ENCODE measurements around the gene GFY. TPM values are rescaled to one million over a fixed set of nuclear protein-coding genes. Genes with fewer than 3 reads are reported as not detected.

The GFY gene
- total and polyA plus RNA-seq, 4 donors: not detected

DNA sequence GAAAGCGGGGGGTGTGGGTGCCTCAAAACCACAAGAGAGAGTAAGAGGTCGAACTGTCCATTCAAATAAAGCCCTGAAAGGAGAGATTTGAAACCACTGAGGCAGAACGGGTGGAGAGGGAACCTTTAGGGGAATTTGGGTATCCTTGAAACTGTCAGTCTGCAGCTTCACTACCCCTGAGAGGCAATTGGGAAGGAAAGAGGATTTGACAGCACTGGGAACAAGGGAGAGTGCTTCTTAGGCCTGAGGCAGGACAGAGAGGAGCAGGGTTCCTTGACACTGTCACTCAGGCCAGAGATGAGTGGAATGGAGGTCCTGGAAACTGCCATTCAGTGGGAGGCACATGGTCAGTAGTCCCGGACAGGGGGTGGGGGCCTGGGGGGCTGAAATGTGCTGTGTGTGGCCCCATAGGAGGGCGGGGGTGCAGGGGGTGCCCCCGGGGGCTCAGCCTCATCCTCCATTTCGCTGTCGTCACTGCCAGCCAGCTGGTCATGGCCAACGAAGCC is 5.0 kb downstream of the GFY start:
- Histone ChIP-seq H3K9me3 (ENCODE audit: control insufficient read depth, low read length) (no peaks in the 10 kb centered on the region), H3K27ac (ENCODE audit: low read depth in 1 of 2, low read length in 2 of 2) (no peak overlapping the region), H3K27me3 (ENCODE audit: control insufficient read depth in 1 of 2, insufficient read depth in 2 of 2, low read length in 1 of 2) (peaks cover 0 to 3% of the 10 kb centered on the region in 2 donors), H3K4me3 (ENCODE audit: low read length in 2 of 2) (no peak overlapping the region), H3K36me3 (ENCODE audit: control insufficient read depth in 1 of 2, insufficient read depth in 2 of 2, low read length in 1 of 2) (no peaks in the 10 kb centered on the region), H3K4me1 (ENCODE audit: control insufficient read depth in 1 of 2, insufficient read depth in 2 of 2, low read length in 2 of 2) (no peaks in the 10 kb centered on the region)
- WGBS, 2 donors: 76 to 77% methylated on average over 9 of the region's 9 CpGs
- intact Hi-C loops (cut with DNase I): no loop called here
- no peak for ATAC-seq (ENCODE audit: low FRiP score)
- no peak for DNase-seq

DNA sequence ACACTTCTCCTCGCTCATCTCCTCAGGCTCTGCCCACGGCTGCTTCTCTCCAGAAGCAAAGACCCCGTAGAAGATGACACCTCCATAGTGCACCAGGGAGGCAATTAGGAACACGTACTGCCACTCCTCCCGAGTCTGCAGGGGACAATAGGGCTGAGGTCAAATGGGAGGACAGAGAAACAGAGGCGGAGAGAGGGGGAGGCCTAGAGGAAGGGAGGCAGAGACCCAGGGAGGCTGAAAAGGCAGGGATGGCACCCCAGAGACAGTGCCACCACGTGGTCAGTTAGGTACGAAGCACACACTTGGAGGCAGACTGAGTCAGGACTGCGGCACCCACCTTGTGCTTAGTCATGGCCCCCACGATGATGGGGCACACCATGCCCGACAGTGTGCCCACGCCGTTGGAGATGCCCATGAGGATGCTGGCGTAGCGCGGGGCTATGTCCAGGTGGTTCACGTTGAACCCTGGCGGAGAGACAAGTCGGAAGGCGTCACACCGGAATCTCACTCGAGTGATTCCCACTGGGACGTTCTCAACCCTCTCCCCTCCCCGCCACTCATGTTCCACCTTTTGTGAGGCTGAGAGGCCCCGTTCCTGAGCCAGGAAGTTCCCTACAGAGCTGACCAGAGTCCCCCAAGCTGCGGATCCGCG is 5.6 kb downstream of the GFY start:
- no peak overlapping the region for H3K4me3 ChIP-seq (ENCODE audit: low read length in 2 of 2)
- intact Hi-C loops (cut with DNase I): no loop called here
- no peak for ATAC-seq (ENCODE audit: low FRiP score)
- no peak for DNase-seq
- no peak overlapping the region for H3K27ac ChIP-seq (ENCODE audit: low read depth in 1 of 2, low read length in 2 of 2)
- peaks cover 0 to 3% of the 10 kb centered on the region in 2 donors for H3K27me3 ChIP-seq (ENCODE audit: control insufficient read depth in 1 of 2, insufficient read depth in 2 of 2, low read length in 1 of 2)
- 64 to 71% methylated on average over 28 of the region's 28 CpGs for WGBS, 2 donors
- no peaks in the 10 kb centered on the region for H3K36me3 ChIP-seq (ENCODE audit: control insufficient read depth in 1 of 2, insufficient read depth in 2 of 2, low read length in 1 of 2)
- H3K9me3 ChIP-seq (ENCODE audit: control insufficient read depth, low read length): no peaks in the 10 kb centered on the region
- H3K4me1 ChIP-seq (ENCODE audit: control insufficient read depth in 1 of 2, insufficient read depth in 2 of 2, low read length in 2 of 2): no peaks in the 10 kb centered on the region

DNA sequence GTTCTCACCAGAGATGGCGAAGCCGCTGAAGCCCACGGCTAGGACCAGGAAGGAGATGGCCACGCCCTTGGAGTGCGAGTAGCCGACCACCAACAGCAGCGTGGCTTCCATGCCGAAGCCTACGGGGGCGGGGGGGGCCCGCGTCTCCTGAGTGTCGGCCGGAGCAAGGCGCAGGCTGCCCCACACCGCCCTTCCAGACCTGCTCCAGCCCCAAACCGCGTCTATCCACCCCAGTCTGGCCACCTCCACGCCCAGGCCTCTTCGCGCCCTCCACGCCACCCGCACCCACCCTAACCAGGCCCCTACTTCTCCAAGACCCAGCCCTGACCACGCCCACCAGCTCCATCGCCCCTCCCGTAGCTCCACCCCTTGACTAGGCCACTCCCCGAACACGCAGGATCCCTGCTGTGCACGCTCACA is 6.2 kb downstream of the GFY start:
- ATAC-seq (ENCODE audit: low FRiP score) (no peak), DNase-seq (no peak)
- H3K27me3 ChIP-seq (ENCODE audit: control insufficient read depth in 1 of 2, insufficient read depth in 2 of 2, low read length in 1 of 2): no peaks in the 10 kb centered on the region
- no peak overlapping the region for H3K4me3 ChIP-seq (ENCODE audit: low read length in 2 of 2)
- H3K27ac ChIP-seq (ENCODE audit: low read depth in 1 of 2, low read length in 2 of 2): no peak overlapping the region
- intact Hi-C loops (cut with DNase I): no loop called here
- no peaks in the 10 kb centered on the region for H3K9me3 ChIP-seq (ENCODE audit: control insufficient read depth, low read length)
- H3K36me3 ChIP-seq (ENCODE audit: control insufficient read depth in 1 of 2, insufficient read depth in 2 of 2, low read length in 1 of 2): no peaks in the 10 kb centered on the region
- no peaks in the 10 kb centered on the region for H3K4me1 ChIP-seq (ENCODE audit: control insufficient read depth in 1 of 2, insufficient read depth in 2 of 2, low read length in 2 of 2)
- WGBS, 2 donors: 48 to 61% methylated on average over 29 of the region's 29 CpGs

DNA sequence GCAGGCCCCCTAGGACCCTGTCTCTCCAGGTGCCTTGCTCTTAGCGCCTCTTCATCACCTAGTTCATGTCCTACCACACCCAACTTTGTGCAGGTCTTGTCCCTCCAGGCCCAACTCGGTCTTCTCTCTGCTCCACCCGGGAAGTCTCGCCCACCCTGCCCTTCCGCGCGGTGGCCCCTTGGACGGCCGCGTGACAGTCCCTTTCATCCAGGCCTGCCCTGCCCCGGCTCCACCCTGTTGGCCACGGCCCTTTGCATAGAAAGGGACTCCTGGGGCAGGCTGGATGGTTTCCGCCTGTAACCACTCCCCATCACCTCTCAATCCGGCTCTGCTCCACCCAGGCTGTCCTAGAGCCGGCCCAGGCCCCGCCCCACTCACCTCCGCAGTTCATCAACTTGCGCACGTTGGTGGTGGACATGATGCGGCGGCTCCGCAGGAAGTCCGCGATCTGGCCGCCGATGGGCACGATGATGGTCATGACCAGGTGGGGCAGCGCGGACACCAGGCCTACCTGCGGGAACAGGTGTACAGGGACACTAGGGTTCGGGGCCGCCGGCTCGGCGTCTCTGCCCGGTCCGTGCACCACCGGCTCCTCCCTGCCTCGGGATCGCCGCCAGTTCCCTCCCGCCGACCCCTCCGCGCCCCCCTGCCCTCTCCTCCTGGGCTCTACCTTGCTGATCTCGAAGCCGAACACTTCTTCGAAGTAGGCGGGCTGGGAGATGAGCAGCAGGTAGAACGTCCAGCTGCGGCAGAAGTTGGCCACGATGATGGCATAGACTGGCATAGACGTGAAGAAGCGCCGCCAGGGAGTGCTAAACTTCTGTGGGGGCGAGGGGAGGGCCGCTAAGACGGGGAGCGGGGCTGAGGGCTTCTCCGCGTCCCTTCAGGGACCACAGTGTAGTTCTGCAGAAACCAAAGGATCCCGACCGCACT is 7.2 kb downstream of the GFY start:
- no peak for ATAC-seq (ENCODE audit: low FRiP score)
- WGBS, 2 donors: 6 to 7% methylated on average over 62 to 63 of the region's 63 CpGs
- H3K36me3 ChIP-seq (ENCODE audit: control insufficient read depth in 1 of 2, insufficient read depth in 2 of 2, low read length in 1 of 2): no peaks in the 10 kb centered on the region
- H3K4me1 ChIP-seq (ENCODE audit: control insufficient read depth in 1 of 2, insufficient read depth in 2 of 2, low read length in 2 of 2): no peaks in the 10 kb centered on the region
- no peaks in the 10 kb centered on the region for H3K9me3 ChIP-seq (ENCODE audit: control insufficient read depth, low read length)
- DNase-seq: no peak
- intact Hi-C loops (cut with DNase I): no loop called here
- H3K27me3 ChIP-seq (ENCODE audit: control insufficient read depth in 1 of 2, insufficient read depth in 2 of 2, low read length in 1 of 2): no peaks in the 10 kb centered on the region
- H3K27ac ChIP-seq (ENCODE audit: low read depth in 1 of 2, low read length in 2 of 2): no peak overlapping the region
- no peak overlapping the region for H3K4me3 ChIP-seq (ENCODE audit: low read length in 2 of 2)

DNA sequence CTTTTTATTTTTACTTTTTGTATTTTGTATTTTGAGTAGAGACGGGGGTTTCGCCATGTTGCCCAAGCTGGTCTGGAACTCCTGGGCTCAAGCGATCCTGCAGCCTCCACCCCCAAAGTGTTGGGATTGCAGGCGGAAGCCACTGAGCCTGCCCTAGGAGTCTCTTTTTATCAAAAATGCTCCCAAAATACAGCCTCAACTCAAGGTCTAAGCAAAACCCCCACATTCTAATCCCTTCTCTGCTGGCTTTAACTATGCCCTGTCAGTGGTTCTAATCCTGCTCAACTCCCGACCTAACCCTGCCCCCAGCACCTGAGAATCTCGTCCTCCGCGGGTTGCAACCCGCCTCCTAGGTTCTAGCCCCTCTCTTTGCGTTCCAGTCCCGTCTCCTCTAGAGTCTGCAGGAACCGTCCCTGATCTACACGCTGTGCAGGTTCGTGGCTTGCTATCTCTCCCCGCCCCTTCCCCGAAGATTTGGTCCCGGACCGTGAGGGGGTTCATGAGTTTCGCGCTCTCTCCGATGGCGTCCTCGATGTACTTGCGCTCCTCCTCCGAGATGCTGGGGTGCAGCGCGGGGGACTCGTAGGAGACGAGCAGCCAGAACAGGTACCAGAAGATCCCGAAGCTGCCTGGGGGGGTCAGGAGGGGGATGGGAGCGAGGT is 8.2 kb downstream of the GFY start:
- no peaks in the 10 kb centered on the region for H3K4me1 ChIP-seq (ENCODE audit: control insufficient read depth in 1 of 2, insufficient read depth in 2 of 2, low read length in 2 of 2)
- H3K4me3 ChIP-seq (ENCODE audit: low read length in 2 of 2): no peak overlapping the region
- H3K27me3 ChIP-seq (ENCODE audit: control insufficient read depth in 1 of 2, insufficient read depth in 2 of 2, low read length in 1 of 2): no peaks in the 10 kb centered on the region
- H3K27ac ChIP-seq (ENCODE audit: low read depth in 1 of 2, low read length in 2 of 2): no peak overlapping the region
- H3K9me3 ChIP-seq (ENCODE audit: control insufficient read depth, low read length): no peaks in the 10 kb centered on the region
- DNase-seq (no peak), ATAC-seq (ENCODE audit: low FRiP score) (no peak)
- no peaks in the 10 kb centered on the region for H3K36me3 ChIP-seq (ENCODE audit: control insufficient read depth in 1 of 2, insufficient read depth in 2 of 2, low read length in 1 of 2)
- intact Hi-C loops (cut with DNase I): no loop called here
- 12 to 15% methylated on average over 29 to 31 of the region's 31 CpGs for WGBS, 2 donors

DNA sequence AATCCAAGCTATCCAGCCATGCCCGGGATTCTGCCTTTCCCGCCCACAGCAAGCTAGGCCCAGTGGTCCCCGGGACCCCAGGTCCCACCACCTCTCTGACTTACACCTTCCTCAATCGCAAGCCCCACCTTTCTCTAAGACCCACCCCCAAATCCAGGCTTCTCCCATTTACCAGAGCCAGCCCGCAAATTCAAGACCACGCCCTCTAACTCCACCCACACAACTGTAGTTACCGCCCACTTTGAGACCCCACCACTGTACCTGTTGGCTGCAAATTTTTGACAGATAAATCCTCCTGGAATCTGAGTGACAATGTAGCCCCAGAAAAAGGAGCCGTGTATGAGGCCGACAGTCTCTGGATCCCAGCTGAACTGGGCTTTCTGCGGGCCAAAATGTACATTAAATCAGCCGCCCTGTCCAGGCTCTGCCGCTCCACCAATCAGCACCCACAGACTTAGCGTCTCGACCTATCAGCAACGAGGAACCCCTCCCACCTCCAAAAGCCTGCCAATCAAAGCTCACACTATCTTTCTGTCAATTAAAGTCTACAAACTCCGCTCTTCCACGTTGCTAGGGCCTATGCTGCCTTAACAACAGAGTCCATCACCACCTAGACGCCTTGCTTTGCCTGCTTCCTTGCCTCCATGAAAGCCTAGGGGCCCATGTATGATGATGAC is 9.9 kb downstream of the GFY start:
- no peaks in the 10 kb centered on the region for H3K4me1 ChIP-seq (ENCODE audit: control insufficient read depth in 1 of 2, insufficient read depth in 2 of 2, low read length in 2 of 2)
- no peak overlapping the region for H3K27ac ChIP-seq (ENCODE audit: low read depth in 1 of 2, low read length in 2 of 2)
- H3K27me3 ChIP-seq (ENCODE audit: control insufficient read depth in 1 of 2, insufficient read depth in 2 of 2, low read length in 1 of 2): no peaks in the 10 kb centered on the region
- no peaks in the 10 kb centered on the region for H3K36me3 ChIP-seq (ENCODE audit: control insufficient read depth in 1 of 2, insufficient read depth in 2 of 2, low read length in 1 of 2)
- no peak for ATAC-seq (ENCODE audit: low FRiP score)
- WGBS, 2 donors: 89 to 92% methylated on average over 18 of the region's 18 CpGs
- no peak overlapping the region for H3K4me3 ChIP-seq (ENCODE audit: low read length in 2 of 2)
- no peaks in the 10 kb centered on the region for H3K9me3 ChIP-seq (ENCODE audit: control insufficient read depth, low read length)
- DNase-seq: no peak
- intact Hi-C loops (cut with DNase I): no loop called here

DNA sequence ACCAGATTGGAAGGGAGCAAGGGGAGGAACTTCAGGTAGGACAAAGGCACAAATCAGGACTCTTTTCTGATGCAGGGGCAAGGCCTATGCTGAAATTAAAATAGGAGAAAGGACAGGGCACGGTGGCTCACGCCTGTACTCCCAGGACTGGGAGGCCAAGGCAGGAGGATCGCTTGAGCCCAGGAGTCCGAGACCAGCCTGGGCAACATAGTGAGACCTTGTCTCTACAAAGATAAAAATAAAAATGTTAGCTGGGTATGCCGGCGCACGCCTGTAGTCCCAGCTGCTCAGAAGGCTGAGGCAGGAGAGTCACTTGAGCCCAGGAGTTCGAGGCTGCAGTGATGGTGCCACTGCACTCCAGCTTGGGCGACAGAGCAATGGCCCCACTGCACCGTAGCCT is 10.5 kb downstream of the GFY start:
- Histone ChIP-seq H3K4me1 (ENCODE audit: control insufficient read depth in 1 of 2, insufficient read depth in 2 of 2, low read length in 2 of 2) (no peaks in the 10 kb centered on the region), H3K36me3 (ENCODE audit: control insufficient read depth in 1 of 2, insufficient read depth in 2 of 2, low read length in 1 of 2) (no peaks in the 10 kb centered on the region), H3K27me3 (ENCODE audit: control insufficient read depth in 1 of 2, insufficient read depth in 2 of 2, low read length in 1 of 2) (no peaks in the 10 kb centered on the region), H3K4me3 (ENCODE audit: low read length in 2 of 2) (no peak overlapping the region), H3K9me3 (ENCODE audit: control insufficient read depth, low read length) (no peaks in the 10 kb centered on the region), H3K27ac (ENCODE audit: low read depth in 1 of 2, low read length in 2 of 2) (no peak overlapping the region)
- DNase-seq: no peak
- intact Hi-C loops (cut with DNase I): no loop called here
- WGBS, 2 donors: 83 to 85% methylated on average over 10 of the region's 10 CpGs
- no peak for ATAC-seq (ENCODE audit: low FRiP score)

DNA sequence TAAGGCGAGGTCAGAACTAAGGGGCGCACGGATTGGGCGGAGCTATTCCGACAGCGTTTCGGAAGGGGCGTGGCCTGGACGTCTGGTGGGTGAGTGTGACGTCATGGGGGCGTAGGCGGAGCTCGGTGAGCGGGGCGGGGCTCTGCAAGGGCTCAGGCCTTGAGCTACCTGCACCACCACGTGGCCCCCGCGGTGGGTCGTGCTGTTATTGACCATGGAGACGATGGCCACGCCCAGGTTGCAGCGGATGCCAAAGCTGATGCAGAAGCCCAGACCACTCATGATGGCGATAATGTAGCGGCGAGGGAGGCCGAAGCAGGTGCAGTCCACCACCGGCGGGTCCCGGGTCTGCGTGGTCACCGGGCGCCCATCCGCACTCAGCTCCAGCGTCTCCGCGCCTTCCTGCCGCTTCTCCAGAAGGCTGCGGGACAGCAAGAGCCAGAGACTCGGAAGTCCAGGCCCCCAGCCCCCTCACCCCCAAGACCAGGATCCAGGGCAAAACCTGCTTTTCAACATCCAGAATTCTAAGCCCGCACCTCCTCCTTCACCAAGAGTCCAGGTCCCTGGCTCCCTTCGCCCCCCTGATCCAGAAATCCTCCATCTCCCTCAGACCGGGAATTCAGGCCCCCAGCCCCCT is 11.3 kb downstream of the GFY start:
- Histone ChIP-seq H3K9me3 (ENCODE audit: control insufficient read depth, low read length) (no peaks in the 10 kb centered on the region), H3K4me1 (ENCODE audit: control insufficient read depth in 1 of 2, insufficient read depth in 2 of 2, low read length in 2 of 2) (no peaks in the 10 kb centered on the region), H3K4me3 (ENCODE audit: low read length in 2 of 2) (no peak overlapping the region), H3K27ac (ENCODE audit: low read depth in 1 of 2, low read length in 2 of 2) (no peak overlapping the region), H3K36me3 (ENCODE audit: control insufficient read depth in 1 of 2, insufficient read depth in 2 of 2, low read length in 1 of 2) (no peaks in the 10 kb centered on the region), H3K27me3 (ENCODE audit: control insufficient read depth in 1 of 2, insufficient read depth in 2 of 2, low read length in 1 of 2) (no peaks in the 10 kb centered on the region)
- DNase-seq (no peak), ATAC-seq (ENCODE audit: low FRiP score) (no peak)
- intact Hi-C loops (cut with DNase I): no loop called here
- 11 to 16% methylated on average over 32 to 42 of the region's 42 CpGs for WGBS, 2 donors
